MM.1S (cell line): ENCODE results near the gene CLTB.

ENCODE experiments used
- DNase-seq: peaks from one replicate; pipeline ENCODE4 v3.0.0-alpha.2; 2015
- H2AFZ ChIP-seq: fragments of 300-600 bp; sonication (generic); 2 replicates; pipeline ENCODE4 v1.6.0; 2016; ENCODE audit warnings: antibody characterized with exemption, low read length
- H3F3A ChIP-seq: fragments of 300-600 bp; sonication (generic); 2 replicates; pipeline ENCODE4 v1.6.1; 2016; ENCODE audit warnings: mild to moderate bottlenecking, antibody characterized with exemption, low read length, moderate library complexity, mixed read lengths; ENCODE audit not compliant: insufficient read depth
- H3K27ac ChIP-seq: fragments of 300-600 bp; sonication (generic); 2 replicates; pipeline ENCODE4 v1.5.1; 2016; ENCODE audit warnings: mild to moderate bottlenecking, low read length
- H3K27me3 ChIP-seq: fragments of 300-600 bp; sonication (generic); replicated peaks from 2 replicates; pipeline ENCODE4 v1.6.0; 2016; ENCODE audit warnings: low read length; ENCODE audit not compliant: insufficient read depth
- H3K36me3 ChIP-seq: fragments of 300-600 bp; sonication (generic); replicated peaks from 2 replicates; pipeline ENCODE4 v1.6.1; 2016; ENCODE audit warnings: mild to moderate bottlenecking, low read length, mixed read lengths; ENCODE audit not compliant: insufficient read depth
- H3K4me1 ChIP-seq: fragments of 300-600 bp; sonication (generic); 2 replicates; pipeline ENCODE4 v1.6.1; 2016; ENCODE audit warnings: low read length, mixed read lengths
- H3K4me2 ChIP-seq: fragments of 300-600 bp; sonication (generic); 2 replicates; pipeline ENCODE4 v1.6.0; 2016; ENCODE audit warnings: low read depth, low read length
- H3K4me3 ChIP-seq: fragments of 300-600 bp; sonication (generic); 2 replicates; pipeline ENCODE4 v1.5.1; 2016; ENCODE audit warnings: low read length, mixed read lengths
- H3K79me2 ChIP-seq: fragments of 300-600 bp; sonication (generic); 2 replicates; pipeline ENCODE4 v1.6.1; 2016; ENCODE audit warnings: mixed run types, low read length, mixed read lengths
- H3K9ac ChIP-seq: fragments of 300-600 bp; sonication (generic); 2 replicates; pipeline ENCODE4 v1.6.1; 2016; ENCODE audit warnings: low read length, mixed read lengths
- H3K9me2 ChIP-seq: fragments of 300-600 bp; sonication (generic); replicated peaks from 2 replicates; pipeline ENCODE4 v1.6.1; 2016; ENCODE audit warnings: mild to moderate bottlenecking, low read length, mixed read lengths; ENCODE audit not compliant: insufficient read depth
- H3K9me3 ChIP-seq: fragments of 300-600 bp; sonication (generic); replicated peaks from 2 replicates; pipeline ENCODE4 v1.6.1; 2016; ENCODE audit warnings: mild to moderate bottlenecking, low read length, mixed read lengths; ENCODE audit not compliant: insufficient read depth
- H4K20me1 ChIP-seq: fragments of 300-600 bp; sonication (generic); 2 replicates; pipeline ENCODE4 v1.6.1; 2016; ENCODE audit warnings: mild to moderate bottlenecking, low read length, moderate library complexity, mixed read lengths; ENCODE audit not compliant: insufficient read depth
- CTCF ChIP-seq: fragments of 300-600 bp; sonication (generic); IDR thresholded peaks from 2 replicates; pipeline ENCODE4 v1.5.1; 2016; ENCODE audit warnings: antibody characterized with exemption, low read length, mixed read lengths
- EZH2 ChIP-seq: fragments of 300-600 bp; sonication (generic); optimal IDR thresholded peaks from 2 replicates; pipeline ENCODE3; 2017; ENCODE audit warnings: low read depth, mild to moderate bottlenecking, antibody characterized with exemption, low read length, mixed read lengths
- EZH2phosphoT487 ChIP-seq: fragments of 300-600 bp; sonication (generic); IDR thresholded peaks from 2 replicates; pipeline ENCODE4 v1.6.1; 2018; ENCODE audit warnings: antibody characterized with exemption, low read length

Gene CLTB

GRCh38 chr5:176440927-176441706 is 24.8 kb upstream of the CLTB start:
- Histone ChIP-seq H3K4me2 (no peak overlapping the region), H3K4me1 (peaks cover 7% of the 10 kb centered on the region), H3K36me3 (no peaks in the 10 kb centered on the region), H3K9me3 (no peaks in the 10 kb centered on the region), H3K79me2 (no peaks in the 10 kb centered on the region), H3K4me3 (no peak overlapping the region), H2AFZ (no peak overlapping the region), H3K9me2 (no peaks in the 10 kb centered on the region), H3F3A (peaks cover 7% of the 10 kb centered on the region), H4K20me1 (no peaks in the 10 kb centered on the region), H3K9ac (no peak overlapping the region), H3K27me3 (peaks cover 6% of the 10 kb centered on the region; the same call in 1 of the 2 replicates), H3K27ac (no peak overlapping the region)
- DNase-seq, result no peak
- TF ChIP-seq EZH2phosphoT487, result no peak
- no peak for TF ChIP-seq EZH2
- no peak for TF ChIP-seq CTCF

- H2AFZ ChIP-seq, result no peak overlapping the region
- DNase-seq, result no peak
Measured at GRCh38 chr5:176438959-176439757, 22.8 kb upstream of the CLTB start.

GRCh38 chr5:176436656-176437055 is 20.3 kb upstream of the CLTB start:
- Histone ChIP-seq H3K4me1 (peaks cover 10% of the 10 kb centered on the region), H3F3A (peaks cover 7% of the 10 kb centered on the region), H3K9me2 (no peaks in the 10 kb centered on the region), H3K9me3 (no peaks in the 10 kb centered on the region), H4K20me1 (no peaks in the 10 kb centered on the region), H3K27me3 (peaks cover 10% of the 10 kb centered on the region; the same call in 1 of the 2 replicates), H3K4me3 (peak overlapping the region; percentile 40), H3K79me2 (no peaks in the 10 kb centered on the region), H3K27ac (peak overlapping the region; percentile 78; the same call in 1 of the 2 replicates), H3K9ac (peak overlapping the region; percentile 36; the same call in 1 of the 2 replicates), H3K4me2 (peak overlapping the region; percentile 71), H3K36me3 (no peaks in the 10 kb centered on the region), H2AFZ (0 out of 2 replicates have a peak overlapping the region, but pooled peaks have one; percentile 3)
- TF ChIP-seq EZH2phosphoT487 (no peak), CTCF (no peak), EZH2 (no peak)
- peak; percentile 68 for DNase-seq

More at GRCh38 chr5:176438959-176439757, 22.8 kb upstream of the CLTB start:
- no peaks in the 10 kb centered on the region for H3K36me3 ChIP-seq
- peaks cover 6% of the 10 kb centered on the region; the same call in 1 of the 2 replicates for H3K27me3 ChIP-seq
- peaks cover 10% of the 10 kb centered on the region for H3K4me1 ChIP-seq
- TF ChIP-seq EZH2phosphoT487 (no peak), CTCF (no peak), EZH2 (no peak)
- H4K20me1 ChIP-seq, result no peaks in the 10 kb centered on the region
- H3K4me2 ChIP-seq, result no peak overlapping the region
- H3K4me3 ChIP-seq, result no peak overlapping the region
- no peaks in the 10 kb centered on the region for H3K9me3 ChIP-seq
- no peaks in the 10 kb centered on the region for H3K79me2 ChIP-seq
- peaks cover 7% of the 10 kb centered on the region for H3F3A ChIP-seq
- H3K9ac ChIP-seq, result no peak overlapping the region
- H3K27ac ChIP-seq, result no peak overlapping the region
- no peaks in the 10 kb centered on the region for H3K9me2 ChIP-seq
